Measurements from ENCODE around the gene F11R.
"Not testable (repeated sequence)": the region's sequence is repeated elsewhere in the genome, so short reads cannot be mapped to it uniquely, and the experiment has no call there.

Gene F11R

DNA sequence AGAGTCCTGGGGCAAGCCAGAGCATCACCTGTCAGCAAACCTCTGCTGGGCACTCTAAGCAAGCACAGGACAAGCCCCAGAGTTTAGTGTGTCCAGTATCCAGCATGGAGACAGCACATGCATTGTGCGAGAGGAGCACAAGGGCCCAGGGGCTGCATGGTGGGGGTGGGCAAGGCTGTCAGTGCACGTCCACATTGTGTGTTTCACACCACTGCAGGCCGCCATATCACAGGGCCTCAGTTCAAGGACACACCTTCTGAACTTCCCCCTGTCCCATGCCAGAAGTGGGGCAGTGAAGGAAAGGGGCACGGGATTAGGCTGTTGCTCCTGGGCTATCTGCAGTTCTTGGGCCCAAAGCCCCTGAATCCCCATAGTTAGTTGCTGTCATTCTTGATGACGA lies 18.6 kb upstream of the F11R start:
- DNase-seq: no peak

DNA sequence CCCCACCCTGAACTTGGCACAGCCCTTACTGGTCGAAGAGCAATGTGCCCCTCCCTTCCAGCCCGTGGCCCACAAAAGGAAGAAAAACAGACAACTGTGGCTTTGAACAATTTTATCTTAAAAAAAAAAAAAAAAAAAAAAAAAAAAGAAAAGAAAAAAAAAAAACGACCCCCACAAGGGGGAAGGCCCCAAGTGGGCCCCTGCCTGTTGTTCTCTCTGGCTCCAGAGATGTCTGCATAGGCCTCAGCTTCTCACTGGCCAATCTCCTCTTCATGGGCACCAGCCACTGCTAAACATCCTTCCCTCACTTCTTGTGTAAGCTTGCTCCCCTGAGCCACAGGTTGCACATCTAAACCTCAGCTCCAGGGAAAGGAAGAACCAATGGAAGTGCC lies 18.2 kb upstream of the F11R start:
- DNase-seq: no peak

DNA sequence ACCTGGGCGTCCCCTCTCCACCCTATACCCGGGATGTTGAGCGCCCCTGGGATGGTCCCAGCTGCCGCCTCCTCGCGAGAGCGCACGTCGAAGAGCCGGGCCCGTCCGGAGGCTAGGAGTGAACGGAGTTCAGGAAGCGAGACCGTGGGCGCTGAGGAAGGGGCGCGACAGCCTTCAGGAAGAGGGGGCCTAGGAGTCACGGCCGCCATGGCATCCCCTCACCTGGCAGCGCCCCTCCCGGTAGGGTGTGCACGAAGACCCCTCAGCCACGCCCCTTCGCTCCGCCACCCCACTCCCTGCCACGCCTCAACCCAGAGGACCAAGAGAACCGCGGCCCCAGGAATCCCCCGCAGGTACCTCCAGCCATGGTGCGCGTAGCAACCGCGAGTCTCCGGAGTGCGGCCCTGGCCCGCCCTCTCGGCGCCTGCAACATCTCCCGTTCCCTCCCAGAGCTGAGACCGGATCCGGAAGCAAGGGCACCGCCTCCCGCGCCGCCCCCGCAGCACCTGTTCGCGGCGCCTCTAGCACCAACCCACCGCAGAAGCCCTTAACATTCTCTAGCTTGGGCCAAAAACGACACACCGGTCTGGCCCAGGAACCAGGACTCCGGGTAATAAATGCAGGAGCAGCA lies 17.7 kb upstream of the F11R start, which contains the start of gene TSTD1:
TSTD1 (minus strand) TSS at position 442 of the 631 bp plus-strand sequence; CDS start at position 367, 75 bp downstream.
- DNase-seq: peak; percentile 85

DNA sequence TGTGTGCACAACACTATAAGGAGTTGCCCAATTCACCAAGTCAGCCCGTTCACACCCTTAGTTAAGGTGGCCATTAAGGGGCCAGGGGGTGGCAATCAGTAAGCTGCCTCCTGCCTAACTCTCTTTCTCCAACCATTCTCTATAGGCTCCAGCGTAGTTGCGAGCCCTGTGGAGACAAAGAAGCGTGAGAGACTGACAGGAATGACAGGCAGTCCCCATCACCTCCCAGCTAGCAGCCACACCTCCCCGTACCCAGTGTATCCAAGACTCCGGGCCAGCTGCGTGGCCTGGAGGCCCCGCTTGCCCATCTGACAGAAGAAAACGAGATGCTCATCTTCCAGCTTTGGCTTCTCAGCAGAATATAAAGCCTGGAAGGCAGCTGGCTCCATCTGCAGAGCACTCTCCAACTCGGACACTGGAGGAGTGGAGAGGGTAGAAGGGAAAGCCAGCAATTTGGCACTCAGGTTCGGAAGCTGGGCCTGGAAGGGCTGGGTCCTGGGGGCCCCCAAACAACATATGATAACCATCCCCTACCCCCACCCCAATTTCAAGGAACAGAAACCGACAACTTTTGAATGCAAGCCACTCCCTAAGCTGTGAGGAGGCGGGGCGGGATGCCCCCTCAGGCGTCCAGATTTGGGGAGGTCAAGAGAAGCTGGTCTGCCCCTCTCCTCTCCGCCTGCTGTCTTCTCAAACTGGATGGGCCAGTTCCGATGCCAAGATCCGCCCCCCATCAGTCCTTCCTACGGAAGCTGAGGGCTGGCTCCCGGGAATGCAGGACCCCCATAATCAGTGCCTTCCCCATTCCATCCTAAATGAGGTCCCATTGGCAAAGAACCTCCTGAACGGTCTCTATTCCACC lies 16.9 kb upstream of the F11R start:
- DNase-seq: no peak

DNA sequence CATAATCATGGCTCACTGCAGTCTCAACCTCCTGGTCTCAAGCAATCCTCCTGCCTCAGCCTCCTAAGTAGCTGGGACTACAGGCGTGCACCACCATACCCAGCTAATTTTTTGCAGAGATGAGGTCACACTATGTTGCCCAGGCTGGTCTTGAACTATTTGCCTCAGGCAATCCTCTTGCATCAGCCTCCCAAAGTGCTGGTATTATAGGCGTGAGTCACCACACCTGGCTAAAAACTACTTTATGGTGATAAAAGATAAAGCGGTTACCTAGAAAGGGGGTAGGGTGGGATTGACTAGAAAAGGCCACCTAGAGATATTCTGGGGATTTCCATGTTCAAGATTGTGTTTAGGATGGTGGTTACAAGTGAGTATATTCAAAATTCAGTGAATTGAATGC lies 12.8 kb upstream of the F11R start:
- DNase-seq: no peak

DNA sequence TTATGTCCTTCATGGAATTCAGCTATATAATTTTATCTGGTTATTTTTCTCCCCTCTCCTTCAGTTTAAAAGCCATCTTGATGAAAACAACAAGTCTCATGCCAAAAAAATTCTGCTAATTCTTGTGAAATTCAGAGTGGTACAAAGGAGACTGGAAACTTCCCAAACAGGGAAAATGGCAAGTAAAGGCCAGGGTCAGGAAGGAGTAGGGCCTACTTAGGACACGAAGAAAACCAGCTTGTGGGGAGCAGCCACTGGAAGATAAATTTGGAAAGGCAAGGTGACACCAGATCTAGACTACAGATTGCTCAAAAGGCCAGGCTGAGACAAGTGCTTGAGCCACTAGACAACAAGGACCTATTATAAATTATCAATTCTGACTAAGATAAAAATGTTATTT lies 11.5 kb upstream of the F11R start:
- DNase-seq: no peak

DNA sequence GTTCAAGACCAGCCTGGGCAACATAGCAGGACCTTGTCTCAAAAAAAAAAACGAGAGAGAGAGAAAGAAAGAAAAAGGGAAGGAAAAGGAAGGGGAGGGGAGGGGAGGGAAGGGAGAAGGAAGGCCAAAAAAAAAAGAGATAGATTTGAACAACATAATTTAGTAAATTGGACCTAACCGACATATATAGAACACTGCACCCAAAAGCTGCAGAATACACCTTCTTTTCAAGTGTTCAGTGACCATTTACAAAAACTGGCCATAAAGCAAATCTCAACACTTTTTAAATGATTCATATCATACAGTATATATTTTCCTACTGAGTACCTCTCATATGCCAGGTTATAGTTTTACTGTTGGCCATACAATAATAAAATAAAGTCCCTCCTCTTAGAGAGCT lies 10.9 kb upstream of the F11R start:
- no peak for DNase-seq

DNA sequence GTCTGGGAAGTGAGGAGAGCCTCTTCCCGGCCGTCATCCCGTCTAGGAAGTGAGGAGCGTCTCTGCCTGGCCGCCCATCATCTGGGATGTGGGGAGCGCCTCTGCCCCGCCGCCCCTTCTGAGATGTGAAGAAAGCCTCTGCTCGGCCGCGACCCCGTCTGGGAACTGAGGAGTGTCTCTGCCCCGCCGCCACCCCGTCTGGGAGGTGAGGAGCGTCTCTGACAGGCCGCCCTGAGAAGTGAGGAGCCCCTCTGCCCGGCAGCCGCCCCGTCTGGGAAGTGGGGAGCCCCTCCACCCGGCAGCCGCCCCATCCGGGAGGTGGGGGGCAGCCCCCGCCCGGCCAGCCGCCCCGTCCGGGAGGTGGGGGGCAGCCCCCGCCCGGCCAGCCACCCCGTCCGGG lies 8.5 kb upstream of the F11R start:
- not testable (repeated sequence) for DNase-seq

DNA sequence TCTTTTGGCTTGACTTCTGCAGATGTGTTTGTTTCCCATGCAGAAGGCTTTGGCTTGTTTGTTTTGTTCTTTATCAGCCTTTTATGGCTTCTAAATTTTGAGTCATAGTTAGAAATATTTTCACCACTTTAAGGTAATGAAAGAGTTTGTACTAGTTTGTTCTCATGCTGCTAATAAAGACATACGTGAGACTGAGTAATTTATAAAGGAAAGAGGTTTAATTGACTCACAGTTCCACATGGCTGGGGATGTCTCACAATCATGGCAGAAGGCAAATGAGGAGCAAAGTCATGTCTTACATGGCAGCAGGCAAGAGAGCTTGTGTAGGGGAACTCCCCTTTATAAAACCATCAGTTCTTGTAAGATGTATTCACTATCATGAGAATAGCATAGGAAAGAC lies 6.0 kb upstream of the F11R start:
- not testable (repeated sequence) for DNase-seq

DNA sequence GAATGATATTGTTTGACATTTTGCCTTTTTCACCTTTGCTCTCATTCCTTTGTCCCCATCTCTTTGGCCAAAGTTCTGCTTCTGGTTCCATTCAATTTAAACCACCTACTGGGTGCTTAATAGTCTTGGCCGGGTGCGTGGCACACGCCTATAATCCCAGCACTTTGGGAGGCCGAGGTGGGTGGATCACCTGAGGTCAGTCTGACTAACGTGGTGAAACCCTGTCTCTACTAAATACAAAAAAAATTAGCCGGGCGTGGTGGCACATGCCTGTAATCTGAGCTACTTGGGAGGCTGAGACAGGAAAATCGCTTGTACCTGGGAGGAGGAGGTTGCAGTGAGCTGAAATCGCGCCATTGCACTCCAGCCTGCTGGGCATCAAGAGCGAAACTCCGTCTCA lies 1.5 kb upstream of the F11R start:
- not testable (repeated sequence) for DNase-seq

DNA sequence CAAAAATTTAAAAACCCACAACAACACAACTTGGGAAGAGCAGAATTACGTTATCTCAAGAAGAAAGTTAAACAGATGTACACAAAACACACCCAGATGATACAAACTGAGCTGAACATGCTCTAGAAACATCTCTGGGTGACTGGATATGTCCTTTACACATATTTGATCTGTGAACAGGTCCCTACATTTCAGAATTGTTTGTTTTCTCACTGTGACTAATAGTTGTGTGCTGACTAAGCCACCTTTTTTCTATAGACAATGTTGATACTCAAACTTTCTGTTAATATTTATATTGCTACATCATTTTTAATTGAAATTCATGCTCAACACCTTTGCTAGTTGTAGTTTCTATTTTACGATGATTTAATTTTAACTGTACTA lies 1.0 kb upstream of the F11R start:
- no peak for DNase-seq

DNA sequence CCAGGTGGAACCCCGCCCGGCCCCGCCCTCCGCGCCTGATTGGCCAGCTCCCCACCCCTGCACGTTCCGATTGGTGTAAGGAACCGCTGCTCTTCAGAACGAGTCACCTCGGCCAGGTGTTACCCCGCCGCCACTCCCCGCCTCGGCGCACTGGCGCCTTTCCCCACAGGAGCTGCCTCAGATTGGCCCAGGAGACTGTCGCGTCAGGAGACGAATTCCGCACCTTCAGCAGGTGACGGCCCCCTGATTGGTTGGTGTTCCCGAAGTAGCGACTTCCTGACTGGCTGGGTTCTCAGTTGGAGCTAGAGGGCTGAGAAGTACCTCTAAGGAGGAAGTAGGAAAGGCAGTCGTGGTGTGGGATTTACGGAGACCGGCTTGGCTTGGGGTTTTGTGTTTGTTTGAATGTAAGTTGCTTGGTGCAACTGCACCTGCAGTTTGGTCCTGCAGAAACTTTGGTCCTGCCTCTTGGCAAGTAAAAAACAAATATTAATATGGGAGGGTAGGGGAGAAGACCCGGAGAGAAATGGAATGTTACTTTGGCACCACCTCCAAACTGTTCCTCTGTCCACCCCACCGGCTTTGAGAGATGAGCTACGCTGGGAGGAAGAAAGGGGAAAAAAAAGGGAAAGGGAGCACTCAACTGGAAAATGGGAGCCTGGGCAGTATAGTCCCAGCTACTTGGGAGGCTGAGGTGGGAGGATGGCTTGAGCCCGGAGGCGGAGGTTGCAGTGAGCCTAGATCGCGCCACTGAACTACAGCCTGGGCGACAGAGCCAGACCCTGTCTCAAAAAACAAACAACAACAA lies 415 bp upstream of the F11R start:
- peak; percentile 98 for DNase-seq

DNA sequence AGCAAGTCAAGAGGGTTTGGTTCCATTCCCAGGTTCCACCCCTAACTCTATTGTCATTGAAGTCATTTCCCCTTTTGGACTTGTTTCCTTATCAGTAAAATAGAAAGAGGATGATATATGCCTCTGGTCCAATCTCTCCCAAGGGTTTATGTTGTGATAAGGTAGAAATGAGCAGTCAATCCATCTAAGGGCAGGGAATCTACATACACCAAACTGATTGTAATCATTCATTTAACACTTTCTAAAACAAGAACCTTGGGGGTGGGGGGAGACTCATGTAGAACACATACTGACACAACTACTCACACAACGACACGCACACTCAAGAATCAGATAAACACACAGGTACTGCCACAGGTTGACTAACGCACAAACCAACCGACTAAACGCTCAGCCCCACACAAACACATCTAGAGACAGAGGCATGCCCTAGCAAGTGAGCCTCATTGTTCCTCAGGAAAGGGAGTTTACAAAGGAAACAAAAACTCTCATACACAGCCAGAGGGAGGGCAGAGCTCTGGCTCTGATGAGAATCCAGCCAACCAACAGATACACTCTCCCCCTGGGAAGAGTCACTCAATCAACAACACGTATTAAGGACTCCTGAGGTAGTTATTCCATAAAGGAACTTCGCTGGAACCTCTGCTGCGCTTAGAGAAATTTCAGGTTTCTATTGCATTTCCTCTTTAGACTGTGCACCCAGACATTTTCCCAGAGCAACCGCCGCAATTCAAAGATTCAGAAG lies 1.0 kb downstream of the F11R start:
- DNase-seq: no peak

DNA sequence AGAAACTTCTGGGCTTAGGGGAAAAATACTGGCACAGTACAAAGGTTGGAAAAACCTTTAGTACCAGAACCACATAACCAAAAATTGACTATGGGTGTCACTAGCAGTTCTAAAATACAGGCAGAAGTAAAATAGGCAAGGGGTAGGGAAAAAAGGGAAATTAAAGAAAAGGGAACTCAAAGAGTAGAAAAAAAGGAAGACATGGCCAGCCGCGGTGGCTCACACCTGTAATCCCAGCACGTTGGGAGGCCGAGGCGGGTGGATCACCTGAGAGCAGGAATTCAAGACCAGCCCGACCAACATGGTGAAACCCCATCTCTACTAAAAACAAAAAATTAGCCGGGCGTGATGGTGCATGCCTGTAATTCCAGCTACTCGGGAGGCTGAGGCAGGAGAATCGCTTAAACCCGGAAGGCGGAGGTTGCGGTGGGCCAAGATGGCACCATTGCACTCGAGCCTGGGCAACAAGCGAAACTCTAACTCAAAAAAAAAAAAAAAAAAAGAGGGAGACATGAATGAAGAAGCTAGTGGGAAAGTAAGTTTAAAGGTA lies 1.8 kb downstream of the F11R start:
- DNase-seq: not testable (repeated sequence)

DNA sequence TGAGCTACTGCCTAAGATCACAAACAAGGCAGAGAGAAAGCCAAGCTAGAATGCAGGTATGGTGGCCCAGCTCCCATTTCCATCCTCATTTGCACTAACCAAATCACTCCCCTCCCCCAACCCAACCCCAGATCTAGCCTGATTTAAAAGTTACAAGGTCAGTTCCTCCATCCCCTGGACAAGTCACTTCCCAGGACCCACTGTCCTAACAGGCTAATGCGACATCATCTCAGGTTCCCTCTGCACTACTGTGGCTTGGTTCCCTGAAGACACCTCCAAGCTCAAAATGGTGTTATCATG lies 2.4 kb downstream of the F11R start:
- DNase-seq: no peak

DNA sequence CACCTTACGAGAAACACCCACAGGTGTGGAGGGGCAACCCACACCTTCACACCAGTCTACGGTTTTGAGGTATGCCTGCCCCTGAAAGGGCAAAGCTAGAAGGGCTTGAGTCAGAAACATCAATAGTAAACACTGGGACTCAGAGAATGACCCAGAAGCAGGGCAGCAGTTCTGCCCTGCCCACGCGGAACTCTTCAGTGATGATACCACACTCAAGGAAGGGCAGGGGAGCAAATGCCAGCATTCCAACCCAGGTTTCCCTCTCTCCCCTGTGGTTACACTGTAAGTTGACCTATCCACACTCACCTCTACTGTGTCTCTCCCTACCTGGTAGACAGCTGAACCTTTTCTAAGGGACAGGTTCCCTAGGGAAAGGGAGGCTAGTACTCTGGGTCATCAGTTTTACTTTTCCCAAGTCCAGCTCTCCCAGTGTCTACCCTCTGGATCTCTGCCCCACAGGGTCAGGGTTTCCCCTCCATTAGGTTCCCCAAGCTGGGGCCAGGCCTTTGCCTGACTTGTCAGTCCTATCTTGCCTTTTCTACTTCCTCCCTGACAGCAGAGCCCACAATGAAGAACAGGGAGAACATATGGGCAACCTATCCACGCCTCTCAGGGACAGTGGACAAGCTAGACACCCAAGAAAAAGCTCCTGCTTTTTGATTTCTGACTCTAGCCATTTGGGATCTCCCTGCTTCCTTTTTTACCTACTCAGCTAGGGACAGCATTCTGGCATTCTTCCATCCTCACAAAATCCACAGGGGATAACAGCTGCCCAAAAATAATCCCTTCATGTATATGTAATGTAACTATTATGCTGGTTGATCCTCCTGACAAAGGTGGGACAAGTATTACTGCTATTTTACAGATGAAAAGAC lies 3.0 kb downstream of the F11R start:
- no peak for DNase-seq

DNA sequence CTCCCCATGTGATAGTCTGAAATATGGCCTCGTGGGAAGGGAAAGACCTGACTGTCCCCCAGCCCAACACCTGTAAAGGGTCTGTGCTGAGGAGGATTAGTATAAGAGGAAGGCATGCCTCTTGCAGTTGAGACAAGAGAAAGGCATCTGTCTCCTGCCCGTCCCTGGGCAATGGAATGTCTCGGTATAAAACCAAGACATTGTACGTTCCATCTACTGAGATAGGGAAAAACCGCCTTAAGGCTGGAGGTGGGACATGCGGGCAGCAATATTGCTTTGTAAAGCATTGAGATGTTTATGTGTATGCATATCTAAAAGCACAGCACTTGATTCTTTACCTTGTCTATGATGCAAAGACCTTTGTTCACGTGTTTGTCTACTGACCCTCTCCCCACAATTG lies 3.8 kb downstream of the F11R start:
- not testable (repeated sequence) for DNase-seq

DNA sequence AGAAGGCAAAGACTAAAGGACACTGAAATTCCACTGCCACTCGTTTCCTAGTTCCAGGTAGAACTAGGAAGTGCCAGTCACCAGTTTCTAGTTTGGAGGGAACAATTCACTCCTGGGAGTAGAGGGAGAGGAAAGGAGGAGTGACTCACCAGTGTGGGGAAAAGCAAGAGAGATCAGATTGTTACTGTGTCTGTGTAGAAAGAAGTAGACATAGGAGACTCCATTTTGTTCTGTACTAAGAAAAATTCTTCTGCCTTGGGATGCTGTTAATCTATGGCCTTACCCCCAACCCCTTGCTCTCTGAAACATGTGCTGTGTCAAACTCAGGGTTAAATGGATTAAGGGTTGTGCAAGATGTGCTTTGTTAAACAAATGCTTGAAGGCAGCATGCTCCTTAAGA lies 4.3 kb downstream of the F11R start:
- DNase-seq: not testable (repeated sequence)

DNA sequence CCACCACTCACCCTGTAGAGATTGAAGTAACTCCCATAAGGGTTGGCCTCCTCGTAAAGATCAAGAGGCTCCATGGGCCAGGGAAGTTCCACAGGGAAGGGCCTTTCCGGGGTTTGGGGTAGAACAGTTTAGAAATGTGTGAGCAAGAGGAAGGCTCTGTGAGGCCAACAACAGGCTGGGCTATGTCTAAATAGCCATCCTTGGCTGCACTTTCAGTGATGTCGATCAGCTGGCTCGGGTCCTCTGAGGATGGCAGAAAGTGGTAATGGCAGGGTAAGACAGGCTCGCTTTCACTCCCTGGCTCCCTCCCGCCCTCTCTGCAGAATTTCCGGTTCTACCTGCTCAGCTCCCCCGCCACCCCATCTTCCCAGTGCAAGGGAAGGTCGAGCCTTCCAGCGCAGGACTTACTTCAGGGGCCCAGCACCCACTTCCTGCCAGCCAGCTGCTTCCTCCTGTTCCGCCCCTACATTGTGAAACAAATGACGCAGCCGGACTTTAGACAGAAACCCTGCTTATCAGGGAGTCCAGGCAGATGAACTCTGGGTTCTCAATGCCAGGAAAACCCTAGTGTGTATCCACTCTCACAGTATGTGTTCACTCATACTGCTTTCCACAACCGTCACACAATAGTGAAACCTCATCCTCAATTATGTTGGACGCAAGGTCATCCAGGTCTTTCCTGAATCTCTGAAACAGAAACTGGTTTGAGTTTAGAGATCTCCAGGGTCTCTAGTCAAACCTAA lies 7.3 kb downstream of the F11R start:
- DNase-seq: peak; percentile 46

DNA sequence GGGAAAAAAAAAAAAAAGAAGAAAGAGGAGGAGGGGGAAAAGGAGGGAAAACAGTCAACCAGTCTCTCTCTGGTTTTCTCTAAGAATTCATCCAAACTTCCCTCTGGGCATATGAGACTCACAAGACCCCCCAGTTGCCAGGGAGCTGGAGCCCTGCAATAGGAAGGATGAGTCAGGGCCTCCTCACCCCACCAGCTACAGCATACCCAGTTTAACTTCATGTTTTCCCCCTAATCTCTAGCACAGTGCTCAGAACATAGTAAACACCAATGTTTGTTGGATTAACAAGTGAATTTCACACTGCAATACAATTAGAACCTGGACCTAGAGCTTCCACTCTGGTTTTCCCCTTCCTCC lies 7.8 kb downstream of the F11R start:
- no peak for DNase-seq

DNA sequence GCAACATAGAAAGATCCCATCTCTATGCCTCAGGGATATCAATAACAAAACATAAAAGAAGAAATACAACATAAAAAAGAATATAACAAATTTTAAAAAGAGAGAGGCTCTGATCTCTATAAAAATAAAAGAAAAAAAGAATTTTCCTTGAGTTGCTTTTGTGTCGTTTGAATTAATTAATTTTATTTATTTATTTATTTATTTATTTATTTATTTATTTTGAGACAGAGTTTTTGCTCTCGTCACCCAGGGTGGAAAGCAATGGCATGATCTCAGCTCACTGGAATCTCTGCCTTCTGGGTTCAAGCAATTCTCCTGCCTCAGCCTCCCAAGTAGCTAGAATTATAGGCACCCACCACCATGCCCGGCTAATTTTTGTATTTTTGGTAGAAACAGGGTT lies 8.5 kb downstream of the F11R start:
- no peak for DNase-seq

Measured in NCI-H2029 (cell line).